ENCODE measurements around the gene TNFAIP1. TPM values are rescaled to one million over a fixed set of nuclear protein-coding genes. Genes with fewer than 3 reads are reported as not detected.
"Not testable (repeated sequence)": the region's sequence is repeated elsewhere in the genome, so short reads cannot be mapped to it uniquely, and the experiment has no call there.

The TNFAIP1 gene
- total RNA-seq, 1 donor from 2014 or later = 32.3 TPM

DNA sequence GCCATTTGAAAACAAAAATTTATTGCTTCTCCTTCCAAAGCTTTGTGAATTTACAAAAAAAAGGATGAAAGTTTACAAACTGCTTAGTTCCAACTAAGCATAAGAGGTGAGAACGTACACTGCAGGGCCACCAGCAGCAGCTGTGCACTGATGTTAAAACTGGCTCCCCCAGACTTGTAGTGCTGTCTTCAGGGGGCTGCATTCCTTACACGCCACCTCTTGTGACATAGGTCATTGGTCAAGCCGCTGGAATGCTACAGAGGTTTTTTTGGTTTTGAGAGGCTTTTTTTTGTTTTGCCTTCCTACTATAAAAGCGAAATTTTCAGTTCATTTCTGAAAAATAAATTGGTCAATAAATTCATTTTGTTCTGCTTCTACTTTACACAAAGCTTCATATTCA is 7.2 kb upstream of the TNFAIP1 start:
- DNase-seq (ENCODE audit: low spot score) = no peak
- H3K27ac Mint-ChIP-seq = no peak overlapping the region
- no peaks in the 10 kb centered on the region for H3K27me3 Mint-ChIP-seq (ENCODE audit: low read depth)
- peaks cover 36% of the 10 kb centered on the region for H3K36me3 Mint-ChIP-seq (ENCODE audit: low read depth)
- intact Hi-C loops (cut with micrococcal nuclease) = no loop called here
- H3K4me3 Mint-ChIP-seq (ENCODE audit: low read depth) = no peak overlapping the region
- H3K4me1 Mint-ChIP-seq (ENCODE audit: low read depth) = peaks cover 18% of the 10 kb centered on the region
- H3K9me3 Mint-ChIP-seq = no peaks in the 10 kb centered on the region

DNA sequence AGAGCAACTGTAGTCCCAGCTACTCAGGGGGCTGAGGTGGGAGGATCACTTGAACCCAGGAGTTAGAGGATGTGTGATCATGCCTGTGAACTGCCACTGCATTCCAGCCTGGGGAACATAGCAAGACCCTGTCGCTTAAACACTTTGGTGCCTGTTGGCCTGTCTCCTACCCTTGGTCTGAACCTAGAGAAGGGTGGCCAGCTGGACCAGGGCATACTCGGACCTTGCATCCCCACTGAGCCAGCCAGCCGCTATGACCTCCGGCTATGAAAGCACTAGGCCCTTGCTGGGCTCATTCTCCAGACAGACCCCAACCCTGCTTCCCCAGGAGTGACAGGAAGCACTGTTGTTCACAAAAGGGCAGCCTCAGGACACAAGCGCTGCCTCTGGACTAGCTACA is 4.9 kb upstream of the TNFAIP1 start:
- H3K27me3 Mint-ChIP-seq (ENCODE audit: low read depth) = no peaks in the 10 kb centered on the region
- H3K36me3 Mint-ChIP-seq (ENCODE audit: low read depth) = peaks cover 33% of the 10 kb centered on the region
- no peak for DNase-seq (ENCODE audit: low spot score)
- H3K4me1 Mint-ChIP-seq (ENCODE audit: low read depth) = peaks cover 31% of the 10 kb centered on the region
- intact Hi-C loops (cut with micrococcal nuclease) = loop anchor here (10.0 kb wide), 1 partner anchor 286 kb away; the partner anchor contains the start of gene NLK
- no peaks in the 10 kb centered on the region for H3K9me3 Mint-ChIP-seq
- no peak overlapping the region for H3K27ac Mint-ChIP-seq
- H3K4me3 Mint-ChIP-seq (ENCODE audit: low read depth) = no peak overlapping the region

DNA sequence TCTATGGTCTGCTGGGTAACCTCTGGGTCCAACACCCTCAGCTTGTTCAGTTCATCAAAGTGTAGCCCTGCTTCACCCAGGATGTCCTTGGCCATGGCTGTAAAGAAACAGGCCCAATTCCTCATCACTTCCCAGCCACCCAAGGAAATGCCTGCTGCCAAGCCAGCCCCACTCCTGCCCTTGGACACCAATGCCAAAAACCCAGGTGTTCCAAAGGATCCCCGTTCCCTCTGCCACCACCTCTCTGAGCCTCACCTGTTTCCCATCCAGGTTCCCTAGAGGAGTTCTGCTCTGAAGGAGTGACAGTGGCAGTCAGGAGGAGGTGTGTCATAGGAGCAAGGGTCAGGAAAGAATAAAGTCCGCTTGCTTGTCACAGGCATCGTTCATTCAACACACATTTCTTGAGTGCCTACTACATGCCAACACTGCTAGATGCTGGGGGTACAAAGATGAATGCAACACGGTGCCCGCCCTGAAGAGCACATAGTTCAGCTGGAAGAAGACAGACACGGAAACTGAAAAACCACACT is 3.6 kb upstream of the TNFAIP1 start:
- Mint-ChIP-seq H3K36me3 (ENCODE audit: low read depth) (peaks cover 21% of the 10 kb centered on the region), H3K27ac (peak overlapping the region; percentile 30), H3K4me1 (ENCODE audit: low read depth) (peaks cover 31% of the 10 kb centered on the region), H3K4me3 (ENCODE audit: low read depth) (no peak overlapping the region), H3K9me3 (no peaks in the 10 kb centered on the region), H3K27me3 (ENCODE audit: low read depth) (no peaks in the 10 kb centered on the region)
- DNase-seq (ENCODE audit: low spot score) = no peak
- intact Hi-C loops (cut with micrococcal nuclease) = loop anchor here (10.0 kb wide), 1 partner anchor 287 kb away; the partner anchor contains the start of gene NLK

DNA sequence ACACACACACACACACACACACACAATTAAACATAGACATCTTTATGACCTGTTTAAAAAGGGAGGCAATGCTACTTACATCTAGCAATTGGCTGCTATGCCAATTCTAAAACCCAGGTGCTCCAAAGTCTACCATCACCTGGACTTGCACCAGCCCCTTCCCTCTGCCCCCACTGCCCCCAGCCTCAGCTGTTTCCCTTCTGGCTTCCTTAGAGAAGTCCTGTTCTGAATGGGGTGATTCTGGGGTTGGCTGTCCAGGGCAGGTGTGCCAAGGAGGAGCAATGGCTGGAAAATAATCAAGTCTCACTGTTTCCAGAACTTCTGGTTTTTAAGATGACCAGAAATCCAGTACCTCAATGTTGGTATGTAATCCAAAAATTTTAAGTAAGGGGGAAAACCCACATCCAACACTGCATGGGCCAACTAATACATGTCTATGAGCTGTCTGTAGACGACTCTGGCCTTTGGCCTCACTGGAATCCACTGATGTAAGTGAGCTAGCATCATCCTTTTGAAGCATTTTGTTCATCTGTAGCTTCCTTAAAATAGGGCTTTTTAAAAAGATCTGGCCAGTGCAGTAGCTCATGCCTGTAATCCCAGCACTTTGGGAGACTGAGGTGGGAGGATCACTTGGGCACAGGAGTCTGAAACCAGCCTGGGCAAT is 2.3 kb upstream of the TNFAIP1 start:
- DNase-seq (ENCODE audit: low spot score) = no peak
- Mint-ChIP-seq H3K36me3 (ENCODE audit: low read depth) (peaks cover 9% of the 10 kb centered on the region), H3K4me3 (ENCODE audit: low read depth) (peak overlapping the region; percentile 97), H3K4me1 (ENCODE audit: low read depth) (peaks cover 28% of the 10 kb centered on the region), H3K9me3 (no peaks in the 10 kb centered on the region), H3K27ac (no peak overlapping the region), H3K27me3 (ENCODE audit: low read depth) (no peaks in the 10 kb centered on the region)
- intact Hi-C loops (cut with micrococcal nuclease) = loop anchor here (10.0 kb wide), 1 partner anchor 288 kb away; the partner anchor contains the start of gene NLK

DNA sequence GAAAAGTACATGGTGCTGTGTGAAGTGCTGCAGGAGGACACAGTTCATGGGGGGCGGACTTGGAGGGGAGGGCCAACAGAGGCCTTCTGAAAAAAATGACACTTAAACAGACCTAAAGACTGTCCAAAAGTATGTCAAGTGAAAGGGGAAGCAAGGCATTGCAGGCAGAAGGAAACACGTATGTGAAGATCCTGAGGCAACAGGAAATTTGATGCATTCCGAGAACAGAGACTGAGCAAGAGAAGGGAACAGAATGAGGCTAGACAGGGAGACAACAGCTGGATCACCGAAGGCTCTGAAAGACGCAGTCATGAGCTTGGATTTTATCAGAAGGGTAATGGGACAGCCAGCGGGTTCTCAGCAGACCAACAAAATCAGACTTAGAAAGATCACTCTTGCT is 1.4 kb upstream of the TNFAIP1 start:
- no peaks in the 10 kb centered on the region for H3K9me3 Mint-ChIP-seq
- peaks cover 29% of the 10 kb centered on the region for H3K4me1 Mint-ChIP-seq (ENCODE audit: low read depth)
- H3K36me3 Mint-ChIP-seq (ENCODE audit: low read depth) = peaks cover under 1% of the 10 kb centered on the region
- H3K4me3 Mint-ChIP-seq (ENCODE audit: low read depth) = peak overlapping the region; percentile 97
- DNase-seq (ENCODE audit: low spot score) = no peak
- no peaks in the 10 kb centered on the region for H3K27me3 Mint-ChIP-seq (ENCODE audit: low read depth)
- H3K27ac Mint-ChIP-seq = peak overlapping the region; percentile 36
- intact Hi-C loops (cut with micrococcal nuclease) = loop anchor here (2.0 to 10.0 kb wide), 2 partner anchors 15 to 289 kb away; partner anchors contain the start of genes NLK and TMEM97

DNA sequence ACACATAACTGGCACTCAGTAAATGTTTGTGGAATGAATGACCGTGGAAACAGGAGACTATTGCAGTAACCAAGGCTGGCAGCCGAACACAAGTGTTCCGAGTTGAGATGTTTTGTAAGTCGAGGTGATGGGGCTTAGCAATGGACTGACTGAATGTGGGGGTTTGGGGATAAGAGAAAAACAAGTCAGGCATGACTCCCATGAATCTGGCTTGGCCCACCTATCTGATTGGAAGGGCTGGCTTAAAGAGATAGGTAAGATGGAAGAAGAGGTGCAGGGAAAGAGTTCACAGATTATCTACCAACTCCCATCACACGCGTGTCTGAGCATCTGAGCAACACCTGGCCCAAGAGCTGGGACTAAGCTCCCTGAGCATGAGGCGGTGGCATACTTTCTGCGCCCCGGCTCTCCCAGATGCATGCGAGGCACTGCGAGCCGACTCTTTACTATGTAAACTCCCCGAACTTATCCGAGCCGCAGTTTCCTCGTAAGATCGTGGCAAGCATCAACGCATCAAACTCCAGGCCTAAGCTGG is 828 bp upstream of the TNFAIP1 start:
- H3K4me3 Mint-ChIP-seq (ENCODE audit: low read depth) = peak overlapping the region; percentile 97
- no peak for DNase-seq (ENCODE audit: low spot score)
- H3K27ac Mint-ChIP-seq = peak overlapping the region; percentile 89
- no peaks in the 10 kb centered on the region for H3K9me3 Mint-ChIP-seq
- H3K36me3 Mint-ChIP-seq (ENCODE audit: low read depth) = no peaks in the 10 kb centered on the region
- H3K4me1 Mint-ChIP-seq (ENCODE audit: low read depth) = peaks cover 29% of the 10 kb centered on the region
- intact Hi-C loops (cut with micrococcal nuclease) = loop anchor here (1.0 to 10.0 kb wide), 4 partner anchors 16 to 290 kb away; partner anchors contain the start of genes NLK, POLDIP2, SARM1 and TMEM97
- no peaks in the 10 kb centered on the region for H3K27me3 Mint-ChIP-seq (ENCODE audit: low read depth)

DNA sequence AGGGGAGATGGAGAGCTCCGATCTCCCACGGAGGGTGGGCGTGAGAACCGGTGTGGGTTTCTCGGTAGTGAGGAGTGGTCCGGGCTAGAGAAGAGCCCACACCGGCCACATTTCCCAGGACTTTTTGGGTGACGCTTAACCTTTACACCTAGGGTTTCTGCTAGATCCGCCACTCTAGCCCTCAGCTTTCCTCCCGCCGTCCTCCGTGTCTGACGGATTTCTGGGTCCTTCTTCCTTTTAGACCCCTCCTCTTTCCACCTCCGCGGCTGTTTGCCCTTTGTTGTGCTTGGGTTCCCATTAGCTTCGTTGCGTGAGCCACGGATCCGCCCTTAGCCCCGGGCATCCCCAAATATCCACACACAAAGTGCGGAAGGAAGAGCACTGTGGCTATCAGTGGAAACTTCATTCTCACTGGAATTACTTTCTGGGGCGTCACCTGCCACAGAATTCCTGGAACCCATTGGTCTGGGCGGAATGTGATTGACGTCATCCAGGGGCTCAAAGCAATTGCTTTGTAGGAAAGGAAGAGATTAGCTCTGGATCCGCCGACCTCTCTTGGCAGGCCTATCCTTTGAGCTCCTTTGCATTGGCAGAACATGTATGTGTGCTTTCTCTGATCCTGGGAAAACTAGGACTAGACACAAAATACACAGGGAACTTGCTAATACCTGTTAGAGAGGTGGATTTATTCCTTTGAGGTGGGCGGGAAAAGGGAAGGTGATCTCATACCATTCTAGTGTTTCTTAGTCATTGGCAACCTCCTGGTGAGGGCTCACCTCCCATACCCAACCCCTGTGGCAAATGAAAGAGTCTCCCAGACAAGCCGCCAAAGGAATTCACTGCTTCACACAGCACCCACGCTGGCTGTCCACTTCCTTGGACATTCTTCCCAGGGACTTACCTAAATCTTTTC is 654 bp downstream of the TNFAIP1 start:
- DNase-seq (ENCODE audit: low spot score) = no peak
- Mint-ChIP-seq H3K36me3 (ENCODE audit: low read depth) (peaks cover 13% of the 10 kb centered on the region), H3K4me3 (ENCODE audit: low read depth) (peak overlapping the region; percentile 97), H3K27ac (peak overlapping the region; percentile 89), H3K27me3 (ENCODE audit: low read depth) (no peaks in the 10 kb centered on the region), H3K9me3 (no peaks in the 10 kb centered on the region), H3K4me1 (ENCODE audit: low read depth) (peaks cover 29% of the 10 kb centered on the region)
- intact Hi-C loops (cut with micrococcal nuclease) = loop anchor here (1.0 to 10.0 kb wide), 4 partner anchors 17 to 291 kb away; partner anchors contain the start of genes NLK, POLDIP2, SARM1 and TMEM97

DNA sequence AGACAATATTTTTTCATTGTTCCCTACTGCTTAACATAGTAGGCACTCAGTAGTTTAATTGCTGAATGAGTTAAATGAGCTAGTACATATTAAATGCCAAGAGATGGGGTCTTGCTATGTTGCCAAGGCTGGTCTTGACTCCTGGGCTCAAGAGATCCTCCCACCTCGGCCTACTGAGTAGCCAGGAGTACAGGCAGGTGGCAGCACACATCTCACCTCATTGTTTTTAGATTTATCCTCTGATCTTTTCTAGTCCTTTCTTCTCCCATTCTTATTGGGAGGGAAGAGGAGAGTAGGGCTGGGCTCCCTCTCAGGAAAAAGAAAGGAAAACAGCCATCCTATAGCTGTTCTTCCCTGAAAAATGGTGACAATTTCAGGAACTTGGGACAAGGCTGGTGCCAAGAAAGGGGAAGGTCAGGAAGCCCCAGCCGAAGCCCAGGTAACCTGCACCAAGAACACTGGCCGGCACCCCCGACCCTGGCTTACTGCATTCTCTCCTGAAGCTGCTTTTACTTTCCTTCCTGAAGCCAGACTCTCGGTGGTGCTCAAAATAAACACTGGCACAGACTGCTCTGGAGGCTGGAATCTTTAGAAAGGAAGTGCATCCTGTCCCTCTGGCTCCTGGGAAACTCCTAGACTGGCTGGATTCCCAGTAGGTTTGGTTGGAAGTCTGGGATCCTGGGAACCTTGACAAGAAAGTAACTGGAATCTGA is 2.7 kb downstream of the TNFAIP1 start:
- no peaks in the 10 kb centered on the region for H3K9me3 Mint-ChIP-seq
- peaks cover 30% of the 10 kb centered on the region for H3K36me3 Mint-ChIP-seq (ENCODE audit: low read depth)
- H3K4me3 Mint-ChIP-seq (ENCODE audit: low read depth) = no peak overlapping the region
- DNase-seq (ENCODE audit: low spot score) = no peak
- no peak overlapping the region for H3K27ac Mint-ChIP-seq
- intact Hi-C loops (cut with micrococcal nuclease) = loop anchor here (10.0 kb wide), 1 partner anchor 293 kb away; the partner anchor contains the start of gene NLK
- H3K27me3 Mint-ChIP-seq (ENCODE audit: low read depth) = no peaks in the 10 kb centered on the region
- H3K4me1 Mint-ChIP-seq (ENCODE audit: low read depth) = peaks cover 29% of the 10 kb centered on the region

DNA sequence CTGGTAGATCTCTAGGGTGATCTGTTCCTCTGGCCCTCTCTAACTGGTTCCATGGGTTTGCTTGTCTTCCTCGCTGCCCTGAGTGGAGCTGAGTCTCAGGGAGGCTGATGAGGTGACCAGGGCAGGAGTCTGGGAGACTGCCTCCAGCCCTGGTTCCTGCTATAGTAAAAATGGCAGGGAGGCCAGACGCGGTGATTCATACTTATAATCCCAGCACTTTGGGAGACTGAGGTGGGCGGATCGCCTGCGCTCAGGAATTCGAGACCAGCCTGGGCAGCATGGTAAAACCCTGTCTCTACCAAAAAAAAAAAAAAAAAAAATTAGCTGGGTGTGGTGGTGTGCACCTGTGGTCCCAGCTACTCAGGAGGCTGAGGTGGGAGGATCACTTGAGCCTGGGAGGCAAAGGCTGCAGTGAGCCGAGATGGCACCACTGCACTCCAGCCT is 3.2 kb downstream of the TNFAIP1 start:
- not testable (repeated sequence) for H3K4me3 Mint-ChIP-seq (ENCODE audit: low read depth); H3K27me3 Mint-ChIP-seq (ENCODE audit: low read depth); H3K27ac Mint-ChIP-seq; H3K9me3 Mint-ChIP-seq; DNase-seq (ENCODE audit: low spot score)
- H3K36me3 Mint-ChIP-seq (ENCODE audit: low read depth) = peaks cover 30% of the 10 kb centered on the region
- H3K4me1 Mint-ChIP-seq (ENCODE audit: low read depth) = peaks cover 28% of the 10 kb centered on the region
- intact Hi-C loops (cut with micrococcal nuclease) = loop anchor here (10.0 kb wide), 1 partner anchor 294 kb away; the partner anchor contains the start of gene NLK

DNA sequence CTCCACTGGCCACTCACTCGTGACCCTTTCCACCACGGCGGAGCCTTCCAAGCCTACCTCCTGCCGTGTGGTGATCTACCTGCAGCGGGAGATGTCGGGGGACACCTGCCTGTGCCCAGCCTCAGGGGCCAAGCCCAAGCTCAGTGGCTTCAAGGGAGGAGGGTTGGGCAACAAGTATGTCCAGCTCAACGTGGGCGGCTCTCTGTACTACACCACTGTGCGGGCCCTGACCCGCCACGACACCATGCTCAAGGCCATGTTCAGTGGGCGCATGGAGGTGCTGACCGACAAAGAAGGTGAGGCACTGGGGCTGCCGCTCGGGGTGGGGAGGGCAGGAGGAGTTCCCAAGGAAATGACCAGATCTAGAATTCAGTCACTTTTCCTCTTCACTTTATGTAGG is 3.9 kb downstream of the TNFAIP1 start:
- H3K4me1 Mint-ChIP-seq (ENCODE audit: low read depth) = peaks cover 21% of the 10 kb centered on the region
- H3K9me3 Mint-ChIP-seq = no peaks in the 10 kb centered on the region
- DNase-seq (ENCODE audit: low spot score) = no peak
- H3K4me3 Mint-ChIP-seq (ENCODE audit: low read depth) = no peak overlapping the region
- H3K27me3 Mint-ChIP-seq (ENCODE audit: low read depth) = no peaks in the 10 kb centered on the region
- intact Hi-C loops (cut with micrococcal nuclease) = loop anchor here (10.0 kb wide), 1 partner anchor 295 kb away; the partner anchor contains the start of gene NLK
- H3K27ac Mint-ChIP-seq = no peak overlapping the region
- peaks cover 36% of the 10 kb centered on the region for H3K36me3 Mint-ChIP-seq (ENCODE audit: low read depth)

DNA sequence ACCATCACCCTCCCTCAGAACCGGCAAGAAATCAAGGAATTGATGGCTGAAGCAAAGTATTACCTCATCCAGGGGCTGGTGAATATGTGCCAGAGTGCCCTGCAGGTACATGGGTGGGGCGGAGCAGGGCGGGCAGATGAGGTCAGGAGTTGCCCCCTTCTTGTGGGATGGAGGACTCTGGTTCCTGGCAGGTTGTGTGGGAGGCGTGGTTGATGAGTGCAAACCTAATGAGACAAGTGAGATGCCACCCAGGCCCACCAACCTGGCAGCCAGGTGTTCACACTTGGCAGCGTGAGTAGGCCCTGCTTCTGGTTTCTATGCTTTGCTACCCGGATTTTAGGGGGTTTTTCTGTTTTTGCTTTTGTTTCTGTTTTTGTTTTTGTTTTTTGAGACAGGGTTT is 4.8 kb downstream of the TNFAIP1 start:
- Mint-ChIP-seq H3K27ac (no peak overlapping the region), H3K4me3 (ENCODE audit: low read depth) (no peak overlapping the region), H3K36me3 (ENCODE audit: low read depth) (peaks cover 41% of the 10 kb centered on the region), H3K4me1 (ENCODE audit: low read depth) (peaks cover 15% of the 10 kb centered on the region), H3K27me3 (ENCODE audit: low read depth) (no peaks in the 10 kb centered on the region), H3K9me3 (no peaks in the 10 kb centered on the region)
- DNase-seq (ENCODE audit: low spot score) = no peak
- intact Hi-C loops (cut with micrococcal nuclease) = no loop called here

DNA sequence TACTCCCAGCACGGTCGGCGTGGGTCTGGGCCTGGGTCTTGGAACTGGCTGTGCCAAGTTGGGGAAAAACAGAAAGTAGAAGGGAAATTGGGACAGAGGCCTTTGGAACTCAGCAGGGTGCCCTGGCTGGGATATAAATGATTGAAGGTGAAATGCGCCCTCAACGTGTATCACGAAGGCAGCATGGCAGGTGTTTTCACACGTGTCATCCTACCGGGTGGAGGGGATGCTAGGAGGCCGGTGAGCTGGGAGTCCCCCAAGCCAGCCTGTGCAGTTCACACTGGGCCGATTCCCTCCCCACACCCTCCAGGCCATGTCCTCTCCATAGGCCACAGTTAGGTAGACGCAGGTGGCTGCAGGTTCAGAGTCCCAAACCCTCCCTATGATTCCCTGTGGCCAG is 6.0 kb downstream of the TNFAIP1 start:
- Mint-ChIP-seq H3K4me1 (ENCODE audit: low read depth) (peaks cover 14% of the 10 kb centered on the region), H3K27ac (no peak overlapping the region), H3K36me3 (ENCODE audit: low read depth) (peaks cover 52% of the 10 kb centered on the region), H3K27me3 (ENCODE audit: low read depth) (no peaks in the 10 kb centered on the region), H3K4me3 (ENCODE audit: low read depth) (no peak overlapping the region), H3K9me3 (no peaks in the 10 kb centered on the region)
- intact Hi-C loops (cut with micrococcal nuclease) = no loop called here
- no peak for DNase-seq (ENCODE audit: low spot score)

All from activated T-helper 2 cell treated with anti-CD3 and anti-CD28 coated beads, Interferon-gamma antibody, Interleukin-2, Interleukin-4, amounts not matched to agents 10 μg/mL and 5 μg/mL and 100 μg/mL, durations not matched to agents 14 hours and 24 hours and 36 hours (primary cell).